Measurements from ENCODE around the gene PTTG1IP. TPM values are rescaled to one million over a fixed set of nuclear protein-coding genes. Genes with fewer than 3 reads are reported as not detected.
A peak's percentile ranks its signal among the peaks of the same experiment; 100 is the strongest.

Gene PTTG1IP
- total and polyA plus RNA-seq, 10 of the 15 experiments (the other 5 are each of a cell fraction or from before 2014, with no cell fraction given): 2.4 to 56.4 (median 44.4) TPM

GRCh38 chr21:44871576-44872269 is 1.8 kb downstream of the PTTG1IP start:
- ChIA-PET RAD21 (ENCODE audit: unreplicated experiment) (interaction anchor here (1.1 to 4.0 kb wide), 5 partner anchors 36 to 71 kb away, joined by 3 to 28 read pairs (median 7); partner anchors contain the start of genes SLX9 and UBE2G2), CTCF (interaction anchor here (3.9 to 7.4 kb wide), 2 partner anchors 59 to 72 kb away, joined by 26 to 67 read pairs; partner anchors contain the start of gene UBE2G2), POLR2A (interaction anchor here (1.0 to 4.3 kb wide), 2 partner anchors 54 to 56 kb away, joined by 3 to 59 read pairs; partner anchors contain the start of gene SUMO3), SMC1A (ENCODE audit: uncharacterized antibody, unreplicated experiment) (interaction anchor here (0.7 to 1.8 kb wide), 2 partner anchors 45 to 71 kb away, joined by 3 to 10 read pairs; partner anchors contain the start of gene UBE2G2)
- no peak for TF ChIP-seq ATF2 (IDR thresholded peaks at IDR 0.05; ENCODE audit: low read length)
- no peak for TF ChIP-seq ZZZ3 (IDR thresholded peaks at IDR 0.05; ENCODE audit: control insufficient read depth, insufficient read length, low read depth)
- TF ChIP-seq SUPT20H (IDR thresholded peaks at IDR 0.05; ENCODE audit: borderline replicate concordance, control insufficient read depth, low read depth, low read length): no peak
- TF ChIP-seq MLLT1 (IDR thresholded peaks at IDR 0.05): peak; percentile 46
- no peak for TF ChIP-seq BHLHE40 (IDR thresholded peaks at IDR 0.05; ENCODE audit: borderline replicate concordance in 1 of 2, low read depth in 2 of 2, low read length in 1 of 2)
- TF ChIP-seq ZSCAN29 (IDR thresholded peaks at IDR 0.05): no peak
- TF ChIP-seq MEF2A (IDR thresholded peaks at IDR 0.05; ENCODE audit: insufficient read depth, low read depth, low read length): no peak
- FAIRE-seq (no peak), ATAC-seq (no peak), DNase-seq (ENCODE audit: low read depth, low spot score) (no peak)
- Histone ChIP-seq H3K79me2 (ENCODE audit: control insufficient read depth, insufficient read depth, low read length) (peaks cover 64% of the 10 kb centered on the region), H3K9ac (ENCODE audit: control insufficient read depth, insufficient read depth, low read length) (peak overlapping the region; percentile 61; the same call in 1 of the 2 replicates), H4K20me1 (ENCODE audit: control insufficient read depth, insufficient read depth) (peaks cover 8% of the 10 kb centered on the region), H2AFZ (ENCODE audit: control insufficient read depth, low read depth, low read length) (no peak overlapping the region), H3K4me3 (peak overlapping the region; percentile 92), H3K36me3 (ENCODE audit: control insufficient read depth in 2 of 2, insufficient read depth in 2 of 2, low read length in 1 of 2) (no peaks in the 10 kb centered on the region; a peak in 1 of 4 replicates), H3K4me2 (ENCODE audit: control insufficient read depth, insufficient read depth) (peak overlapping the region; percentile 89), H3K4me1 (ENCODE audit: control insufficient read depth, insufficient read depth, low read length) (peaks cover 23% of the 10 kb centered on the region), H3K27ac (ENCODE audit: control insufficient read depth, insufficient read depth) (no peak overlapping the region), H3K9me3 (replicated peaks; ENCODE audit: control insufficient read depth, insufficient read depth, low read length) (no peaks in the 10 kb centered on the region), H3K27me3 (replicated peaks in 1 of 2; ENCODE audit: control insufficient read depth in 2 of 2, insufficient read depth in 2 of 2, low read length in 1 of 2) (no peaks in the 10 kb centered on the region)
- 88% methylated on average over 14 of the region's 14 CpGs for WGBS (ENCODE audit: insufficient coverage, insufficient replicate concordance, low lambda C conversion rate, missing lambda C conversion rate)
- in situ Hi-C loops (cut with MboI): no loop called here
- intact Hi-C loops (cut with micrococcal nuclease; ENCODE audit: unreplicated experiment): loop anchor here (5.0 kb wide), 2 partner anchors 54 to 69 kb away; partner anchors contain the start of genes SUMO3 and UBE2G2
- no TSS peak for BruUV-seq (replicated peaks)
